COLO668 (cell line): ENCODE measurements around the gene ERC2.
A peak's percentile ranks its signal among the peaks of the same experiment; 100 is the strongest.

Experiments used
- DNase-seq: peaks from one replicate; lab custom pipeline; 2025; ENCODE audit not compliant: unreplicated experiment; lab: John Stamatoyannopoulos, UW

ERC2 gene

GRCh38 chr3:55636300-55637195 is 831.7 kb downstream of the ERC2 start:
- no peak for DNase-seq

- no peak for DNase-seq
Measured at GRCh38 chr3:55634345-55634744, 833.9 kb downstream of the ERC2 start.

GRCh38 chr3:55633333-55633732 is 834.9 kb downstream of the ERC2 start:
- no peak for DNase-seq

GRCh38 chr3:55631766-55632331 is 836.4 kb downstream of the ERC2 start:
- no peak for DNase-seq

GRCh38 chr3:55630921-55631299 is 837.4 kb downstream of the ERC2 start:
- no peak for DNase-seq

GRCh38 chr3:55630280-55630920 is 837.9 kb downstream of the ERC2 start:
- no peak for DNase-seq

- DNase-seq = peak; percentile 66
Measured at GRCh38 chr3:55629432-55629831, 838.8 kb downstream of the ERC2 start.

- no peak for DNase-seq
Measured at GRCh38 chr3:55626279-55626665, 842.0 kb downstream of the ERC2 start.

GRCh38 chr3:55624238-55624637 is 844.0 kb downstream of the ERC2 start:
- no peak for DNase-seq

GRCh38 chr3:55623786-55624185 is 844.5 kb downstream of the ERC2 start:
- no peak for DNase-seq

- DNase-seq = no peak
Measured at GRCh38 chr3:55622733-55623132, 845.5 kb downstream of the ERC2 start.

GRCh38 chr3:55622116-55622515 is 846.2 kb downstream of the ERC2 start:
- no peak for DNase-seq

GRCh38 chr3:55621648-55622047 is 846.6 kb downstream of the ERC2 start:
- DNase-seq = no peak

GRCh38 chr3:55621026-55621422 is 847.2 kb downstream of the ERC2 start:
- DNase-seq = no peak

GRCh38 chr3:55620351-55621025 is 847.8 kb downstream of the ERC2 start:
- no peak for DNase-seq

GRCh38 chr3:55619046-55619808 is 849.0 kb downstream of the ERC2 start:
- no peak for DNase-seq

GRCh38 chr3:55617385-55617784 is 850.9 kb downstream of the ERC2 start:
- no peak for DNase-seq

GRCh38 chr3:55616803-55617202 is 851.5 kb downstream of the ERC2 start:
- no peak for DNase-seq

- no peak for DNase-seq
Measured at GRCh38 chr3:55615694-55616295, 852.5 kb downstream of the ERC2 start.

GRCh38 chr3:55615039-55615693 is 853.1 kb downstream of the ERC2 start:
- DNase-seq = no peak
